ENCODE results near the gene TOB2.
A peak's percentile ranks its signal among the peaks of the same experiment; 100 is the strongest.
"Not testable (repeated sequence)": the region's sequence is repeated elsewhere in the genome, so short reads cannot be mapped to it uniquely, and the experiment has no call there.

TOB2 gene

GRCh38 chr22:41429232-41429950 is 17.2 kb downstream of the TOB2 start:
- DNase-seq (ENCODE audit: low read depth): no peak

GRCh38 chr22:41425660-41426365 is 20.8 kb downstream of the TOB2 start:
- no peak for DNase-seq (ENCODE audit: low read depth)

GRCh38 chr22:41418717-41419116 is 27.9 kb downstream of the TOB2 start:
- no peak for DNase-seq (ENCODE audit: low read depth)

- no peak for DNase-seq (ENCODE audit: low read depth)
Observed at GRCh38 chr22:41417622-41418390, 28.8 kb downstream of the TOB2 start.

GRCh38 chr22:41415554-41415953 is 31.0 kb downstream of the TOB2 start:
- no peak for DNase-seq (ENCODE audit: low read depth)

- no peak for DNase-seq (ENCODE audit: low read depth)
Observed at GRCh38 chr22:41411021-41411851, 35.4 kb downstream of the TOB2 start.

- no peak for DNase-seq (ENCODE audit: low read depth)
Observed at GRCh38 chr22:41410311-41410751, 36.3 kb downstream of the TOB2 start.

GRCh38 chr22:41408665-41409064 is 37.9 kb downstream of the TOB2 start:
- no peak for DNase-seq (ENCODE audit: low read depth)

GRCh38 chr22:41407433-41407832 is 39.2 kb downstream of the TOB2 start:
- DNase-seq (ENCODE audit: low read depth): no peak

GRCh38 chr22:41406410-41406809 is 40.2 kb downstream of the TOB2 start:
- DNase-seq (ENCODE audit: low read depth): no peak

GRCh38 chr22:41405588-41405987 is 41.0 kb downstream of the TOB2 start:
- no peak for DNase-seq (ENCODE audit: low read depth)

GRCh38 chr22:41403532-41404318 is 42.9 kb downstream of the TOB2 start:
- peak; percentile 40 for DNase-seq (ENCODE audit: low read depth)

- DNase-seq (ENCODE audit: low read depth): not testable (repeated sequence)
Observed at GRCh38 chr22:41402851-41403250, 43.8 kb downstream of the TOB2 start.

- DNase-seq (ENCODE audit: low read depth): no peak
Observed at GRCh38 chr22:41401781-41402648, 44.6 kb downstream of the TOB2 start.

- DNase-seq (ENCODE audit: low read depth): no peak
Observed at GRCh38 chr22:41398921-41399320, 47.7 kb downstream of the TOB2 start.

GRCh38 chr22:41397143-41397811 is 49.3 kb downstream of the TOB2 start:
- DNase-seq (ENCODE audit: low read depth): no peak

GRCh38 chr22:41395531-41396240 is 50.9 kb downstream of the TOB2 start:
- DNase-seq (ENCODE audit: low read depth): no peak

- DNase-seq (ENCODE audit: low read depth): no peak
Observed at GRCh38 chr22:41394012-41394356, 52.6 kb downstream of the TOB2 start.

GRCh38 chr22:41387341-41387740 is 59.3 kb downstream of the TOB2 start:
- no peak for DNase-seq (ENCODE audit: low read depth)

Data from non-pigmented ciliary epithelial cell (primary cell).